Germinal center (tissue), 1 donor: Measurements from ENCODE around the gene AJAP1.

Source experiments
- DNase-seq: peaks from one replicate; pipeline ENCODE4 v3.0.0; 2012; ENCODE audit warnings: mixed read lengths, low spot score

AJAP1 gene

GRCh38 chr1:4836574-4836973, 182.2 kb downstream of the AJAP1 start:
- DNase-seq = no peak

GRCh38 chr1:4837031-4837600, 182.7 kb downstream of the AJAP1 start:
- DNase-seq = no peak

- no peak for DNase-seq
These were observed 183.3 kb downstream of the AJAP1 start for GRCh38 chr1:4837752-4838151.

GRCh38 chr1:4838231-4838630, 183.8 kb downstream of the AJAP1 start:
- DNase-seq = no peak
